ENCODE data around the gene GATAD2B. TPM values are rescaled to one million over a fixed set of nuclear protein-coding genes. Genes with fewer than 3 reads are reported as not detected.
"Not testable (repeated sequence)": the region's sequence is repeated elsewhere in the genome, so short reads cannot be mapped to it uniquely, and the experiment has no call there.

Gene GATAD2B
- total RNA-seq, 1 donor from 2014 or later = 12.2 TPM

GRCh38 chr1:153841463-153841994 is 81.2 kb downstream of the GATAD2B start:
- Histone ChIP-seq H3K36me3 (ENCODE audit: control insufficient read depth, insufficient read depth, low read length) (no peaks in the 10 kb centered on the region), H3K27me3 (ENCODE audit: control insufficient read depth, insufficient read depth, low read length) (no peaks in the 10 kb centered on the region), H3K4me3 (ENCODE audit: low read depth, low read length) (no peak overlapping the region)
- TF ChIP-seq, protein P1, sequence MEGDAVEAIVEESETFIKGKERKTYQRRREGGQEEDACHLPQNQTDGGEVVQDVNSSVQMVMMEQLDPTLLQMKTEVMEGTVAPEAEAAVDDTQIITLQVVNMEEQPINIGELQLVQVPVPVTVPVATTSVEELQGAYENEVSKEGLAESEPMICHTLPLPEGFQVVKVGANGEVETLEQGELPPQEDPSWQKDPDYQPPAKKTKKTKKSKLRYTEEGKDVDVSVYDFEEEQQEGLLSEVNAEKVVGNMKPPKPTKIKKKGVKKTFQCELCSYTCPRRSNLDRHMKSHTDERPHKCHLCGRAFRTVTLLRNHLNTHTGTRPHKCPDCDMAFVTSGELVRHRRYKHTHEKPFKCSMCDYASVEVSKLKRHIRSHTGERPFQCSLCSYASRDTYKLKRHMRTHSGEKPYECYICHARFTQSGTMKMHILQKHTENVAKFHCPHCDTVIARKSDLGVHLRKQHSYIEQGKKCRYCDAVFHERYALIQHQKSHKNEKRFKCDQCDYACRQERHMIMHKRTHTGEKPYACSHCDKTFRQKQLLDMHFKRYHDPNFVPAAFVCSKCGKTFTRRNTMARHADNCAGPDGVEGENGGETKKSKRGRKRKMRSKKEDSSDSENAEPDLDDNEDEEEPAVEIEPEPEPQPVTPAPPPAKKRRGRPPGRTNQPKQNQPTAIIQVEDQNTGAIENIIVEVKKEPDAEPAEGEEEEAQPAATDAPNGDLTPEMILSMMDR (IDR thresholded peaks at IDR 0.05; ENCODE audit: insufficient read depth, low read length, poor library complexity, severe bottlenecking) = no peak
- DNase-seq (ENCODE audit: low read depth) = no peak

GRCh38 chr1:153840774-153841173 is 82.0 kb downstream of the GATAD2B start:
- not testable (repeated sequence) for H3K27me3 ChIP-seq (ENCODE audit: control insufficient read depth, insufficient read depth, low read length); DNase-seq (ENCODE audit: low read depth); H3K36me3 ChIP-seq (ENCODE audit: control insufficient read depth, insufficient read depth, low read length); H3K4me3 ChIP-seq (ENCODE audit: low read depth, low read length)

GRCh38 chr1:153833968-153834367 is 88.8 kb downstream of the GATAD2B start:
- H3K27me3 ChIP-seq (ENCODE audit: control insufficient read depth, insufficient read depth, low read length); DNase-seq (ENCODE audit: low read depth); H3K4me3 ChIP-seq (ENCODE audit: low read depth, low read length); H3K36me3 ChIP-seq (ENCODE audit: control insufficient read depth, insufficient read depth, low read length): not testable (repeated sequence)

GRCh38 chr1:153833171-153833570 is 89.6 kb downstream of the GATAD2B start:
- TF ChIP-seq, protein P1 (IDR thresholded peaks at IDR 0.05; ENCODE audit: insufficient read depth, low read length, poor library complexity, severe bottlenecking) = no peak
- H3K27me3 ChIP-seq (ENCODE audit: control insufficient read depth, insufficient read depth, low read length) = no peaks in the 10 kb centered on the region
- no peaks in the 10 kb centered on the region for H3K36me3 ChIP-seq (ENCODE audit: control insufficient read depth, insufficient read depth, low read length)
- H3K4me3 ChIP-seq (ENCODE audit: low read depth, low read length) = no peak overlapping the region
- no peak for DNase-seq (ENCODE audit: low read depth)

- no peak for DNase-seq (ENCODE audit: low read depth)
- H3K36me3 ChIP-seq (ENCODE audit: control insufficient read depth, insufficient read depth, low read length) = no peaks in the 10 kb centered on the region
- H3K4me3 ChIP-seq (ENCODE audit: low read depth, low read length) = no peak overlapping the region
- TF ChIP-seq, protein P1 (IDR thresholded peaks at IDR 0.05; ENCODE audit: insufficient read depth, low read length, poor library complexity, severe bottlenecking) = no peak
- H3K27me3 ChIP-seq (ENCODE audit: control insufficient read depth, insufficient read depth, low read length) = no peaks in the 10 kb centered on the region
These were observed 90.5 kb downstream of the GATAD2B start for GRCh38 chr1:153832293-153832692.

DNA sequence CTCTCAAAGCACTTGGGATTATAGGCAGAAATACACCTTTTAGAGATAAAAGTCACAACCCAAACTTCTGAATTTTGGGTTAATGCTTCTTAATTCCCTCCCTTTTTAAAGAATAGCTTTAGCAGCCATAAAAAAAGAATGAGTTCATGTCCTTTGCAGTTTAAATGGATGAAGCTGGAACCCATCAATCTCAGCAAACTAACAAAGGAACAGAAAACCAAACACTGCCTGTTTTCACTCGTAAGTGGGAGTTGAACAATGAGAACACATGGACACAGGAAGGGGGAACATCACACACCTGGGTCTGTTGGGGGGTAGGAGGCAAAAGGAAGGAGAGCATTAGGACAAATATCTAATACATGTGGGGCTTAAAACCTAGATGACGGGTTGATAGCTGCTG is 91.7 kb downstream of the GATAD2B start:
- no peak for DNase-seq (ENCODE audit: low read depth)
- Histone ChIP-seq H3K4me3 (ENCODE audit: low read depth, low read length) (no peak overlapping the region), H3K27me3 (ENCODE audit: control insufficient read depth, insufficient read depth, low read length) (no peaks in the 10 kb centered on the region), H3K36me3 (ENCODE audit: control insufficient read depth, insufficient read depth, low read length) (no peaks in the 10 kb centered on the region)
- TF ChIP-seq, protein P1 (IDR thresholded peaks at IDR 0.05; ENCODE audit: insufficient read depth, low read length, poor library complexity, severe bottlenecking) = no peak

DNA sequence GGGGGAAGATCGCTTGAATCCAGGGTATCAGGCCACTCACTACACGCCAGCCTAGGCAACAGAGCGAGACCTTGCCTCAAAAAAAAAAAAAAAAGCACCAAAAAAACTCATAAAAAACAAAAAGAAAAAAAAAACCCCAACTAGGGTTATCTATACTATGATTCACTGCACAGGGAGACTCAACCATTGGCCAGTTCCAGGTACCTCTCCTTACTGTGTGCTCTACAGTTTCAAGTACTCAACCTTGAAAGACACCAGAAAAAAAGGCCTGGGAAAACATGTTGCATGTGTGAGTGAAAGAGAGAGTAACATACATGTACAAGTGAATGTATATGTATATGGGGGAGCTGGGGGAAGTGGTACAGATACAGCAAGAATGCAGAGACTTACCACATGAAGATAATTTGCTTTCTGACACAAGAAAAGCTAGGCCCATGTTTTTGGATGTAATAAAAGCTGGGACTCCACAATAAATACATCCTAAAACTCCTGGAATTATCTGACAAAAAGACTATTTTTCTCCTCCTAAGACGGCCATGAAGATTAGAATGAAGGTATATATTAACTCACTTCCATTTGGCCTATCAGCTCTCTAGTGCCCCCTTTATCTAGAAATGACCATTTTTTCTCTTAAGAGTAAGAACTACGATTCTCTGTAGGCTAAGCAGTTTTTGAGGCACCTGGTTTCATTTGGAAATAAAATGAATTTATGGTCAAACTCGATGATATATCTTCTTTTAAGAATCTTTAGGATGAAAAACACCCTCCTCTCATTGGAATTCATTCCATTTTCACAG is 95.4 kb downstream of the GATAD2B start:
- no peak for DNase-seq (ENCODE audit: low read depth)
- Histone ChIP-seq H3K27me3 (ENCODE audit: control insufficient read depth, insufficient read depth, low read length) (no peaks in the 10 kb centered on the region), H3K4me3 (ENCODE audit: low read depth, low read length) (no peak overlapping the region), H3K36me3 (ENCODE audit: control insufficient read depth, insufficient read depth, low read length) (no peaks in the 10 kb centered on the region)
- TF ChIP-seq, protein P1 (IDR thresholded peaks at IDR 0.05; ENCODE audit: insufficient read depth, low read length, poor library complexity, severe bottlenecking) = no peak

Data from kidney epithelial cell (primary cell).